LoVo (cell line): ENCODE data around the gene AKNA.

ENCODE experiments used
- DNase-seq: peaks from one replicate; pipeline ENCODE4 v3.0.0-alpha.2; 2016; ENCODE audit warnings: low spot score

Gene AKNA, protein sequence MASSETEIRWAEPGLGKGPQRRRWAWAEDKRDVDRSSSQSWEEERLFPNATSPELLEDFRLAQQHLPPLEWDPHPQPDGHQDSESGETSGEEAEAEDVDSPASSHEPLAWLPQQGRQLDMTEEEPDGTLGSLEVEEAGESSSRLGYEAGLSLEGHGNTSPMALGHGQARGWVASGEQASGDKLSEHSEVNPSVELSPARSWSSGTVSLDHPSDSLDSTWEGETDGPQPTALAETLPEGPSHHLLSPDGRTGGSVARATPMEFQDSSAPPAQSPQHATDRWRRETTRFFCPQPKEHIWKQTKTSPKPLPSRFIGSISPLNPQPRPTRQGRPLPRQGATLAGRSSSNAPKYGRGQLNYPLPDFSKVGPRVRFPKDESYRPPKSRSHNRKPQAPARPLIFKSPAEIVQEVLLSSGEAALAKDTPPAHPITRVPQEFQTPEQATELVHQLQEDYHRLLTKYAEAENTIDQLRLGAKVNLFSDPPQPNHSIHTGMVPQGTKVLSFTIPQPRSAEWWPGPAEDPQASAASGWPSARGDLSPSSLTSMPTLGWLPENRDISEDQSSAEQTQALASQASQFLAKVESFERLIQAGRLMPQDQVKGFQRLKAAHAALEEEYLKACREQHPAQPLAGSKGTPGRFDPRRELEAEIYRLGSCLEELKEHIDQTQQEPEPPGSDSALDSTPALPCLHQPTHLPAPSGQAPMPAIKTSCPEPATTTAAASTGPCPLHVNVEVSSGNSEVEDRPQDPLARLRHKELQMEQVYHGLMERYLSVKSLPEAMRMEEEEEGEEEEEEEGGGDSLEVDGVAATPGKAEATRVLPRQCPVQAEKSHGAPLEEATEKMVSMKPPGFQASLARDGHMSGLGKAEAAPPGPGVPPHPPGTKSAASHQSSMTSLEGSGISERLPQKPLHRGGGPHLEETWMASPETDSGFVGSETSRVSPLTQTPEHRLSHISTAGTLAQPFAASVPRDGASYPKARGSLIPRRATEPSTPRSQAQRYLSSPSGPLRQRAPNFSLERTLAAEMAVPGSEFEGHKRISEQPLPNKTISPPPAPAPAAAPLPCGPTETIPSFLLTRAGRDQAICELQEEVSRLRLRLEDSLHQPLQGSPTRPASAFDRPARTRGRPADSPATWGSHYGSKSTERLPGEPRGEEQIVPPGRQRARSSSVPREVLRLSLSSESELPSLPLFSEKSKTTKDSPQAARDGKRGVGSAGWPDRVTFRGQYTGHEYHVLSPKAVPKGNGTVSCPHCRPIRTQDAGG (N-terminal part only)

GRCh38 chr9:114387680-114388356, at the start of gene AKNA:
AKNA (minus strand) TSS chr9:114387982; CDS start chr9:114381333, 6,649 bp downstream.
- no peak for DNase-seq

GRCh38 chr9:114437401-114437893, 49.7 kb upstream of the AKNA start:
- DNase-seq = no peak

DNA sequence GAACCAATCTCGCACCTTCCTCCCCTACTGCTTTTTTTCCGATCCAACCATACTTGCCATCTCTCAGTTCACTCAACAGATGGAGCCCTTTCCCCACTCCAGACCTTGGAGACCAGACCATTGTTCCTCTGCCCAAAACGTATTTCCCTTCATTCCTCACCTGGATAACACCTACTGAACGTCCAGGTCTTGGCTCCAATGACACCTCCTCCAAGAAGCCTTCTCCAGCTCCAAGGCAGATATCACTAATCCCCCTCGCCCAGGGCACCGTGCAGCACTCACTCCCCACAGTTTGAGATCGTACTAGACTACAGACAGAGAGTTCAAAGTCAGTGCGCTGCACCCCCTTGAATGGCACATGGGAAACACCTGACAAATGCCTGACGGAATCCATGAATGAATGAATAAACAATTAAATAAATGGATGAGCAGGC, 47.1 kb upstream of the AKNA start:
- peak; percentile 10 for DNase-seq

- no peak for DNase-seq
Measured at GRCh38 chr9:114433720-114434255, 46.0 kb upstream of the AKNA start.

DNA sequence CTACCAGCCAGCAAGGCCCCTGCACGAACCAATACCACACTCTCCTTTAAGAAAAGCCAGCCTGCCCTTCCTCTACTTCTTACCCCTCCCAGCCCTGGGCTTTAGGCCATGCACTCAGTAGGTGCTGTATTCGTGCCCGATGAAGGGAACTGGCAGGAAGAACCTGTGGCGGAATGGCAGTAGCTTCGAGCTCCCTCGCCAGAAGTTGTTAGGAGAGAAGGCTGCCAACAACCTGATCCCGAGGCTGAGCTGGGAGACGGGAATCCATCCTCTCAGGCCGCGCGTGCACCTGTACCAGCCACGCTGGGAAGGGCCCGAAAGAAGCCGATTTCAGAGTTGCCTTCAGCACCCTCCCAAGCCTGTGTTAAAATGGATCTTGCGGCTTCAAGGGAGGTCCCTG, 45.3 kb upstream of the AKNA start:
- DNase-seq = no peak

- no peak for DNase-seq
Measured at GRCh38 chr9:114432323-114433067, 44.7 kb upstream of the AKNA start.

GRCh38 chr9:114431770-114432169, 44.0 kb upstream of the AKNA start:
- no peak for DNase-seq

DNA sequence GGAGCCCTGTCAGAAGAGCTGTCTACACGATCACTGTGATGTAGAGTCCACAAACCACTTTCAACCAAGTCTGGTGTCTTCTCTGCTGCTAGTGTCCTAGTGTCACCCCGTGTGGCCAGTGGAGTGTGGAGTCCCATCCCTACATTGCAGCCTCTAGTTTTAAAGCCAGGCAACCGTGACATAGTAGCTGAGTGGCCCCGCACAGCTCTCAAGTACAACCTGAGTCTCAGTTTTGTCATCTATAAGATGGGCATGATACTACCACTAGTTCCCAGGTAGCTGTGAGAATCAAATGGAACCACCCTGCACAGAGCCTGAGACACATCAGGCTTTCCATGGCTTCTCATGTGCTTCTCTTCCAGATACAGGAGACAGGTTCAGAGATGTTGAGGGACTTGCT, 43.2 kb upstream of the AKNA start:
- no peak for DNase-seq

- DNase-seq = no peak
Measured at GRCh38 chr9:114430457-114430856, 42.7 kb upstream of the AKNA start.

- DNase-seq = no peak
Measured at GRCh38 chr9:114429488-114429887, 41.7 kb upstream of the AKNA start.

DNA sequence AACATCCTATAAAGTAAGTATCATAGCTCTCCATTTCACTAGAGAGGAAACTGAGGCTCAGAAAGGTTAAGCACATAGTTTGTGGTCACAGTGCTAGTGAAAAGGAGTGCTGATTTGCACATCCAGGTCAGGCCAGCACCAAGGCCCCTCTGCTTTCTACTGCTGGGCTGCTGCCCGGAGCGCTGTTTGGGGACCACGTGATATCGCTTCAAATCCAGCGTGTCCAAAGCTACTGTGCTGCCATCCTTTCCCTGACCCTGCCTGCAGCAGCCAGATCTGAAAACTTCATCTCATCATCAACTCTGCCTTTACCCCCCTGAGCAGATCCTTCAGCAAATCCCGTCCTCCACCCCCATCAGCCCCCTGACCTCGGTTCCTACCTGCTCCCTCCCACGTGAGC, 40.7 kb upstream of the AKNA start:
- DNase-seq = no peak

GRCh38 chr9:114427644-114428043, 39.9 kb upstream of the AKNA start:
- DNase-seq = no peak

GRCh38 chr9:114426046-114426948, 38.5 kb upstream of the AKNA start:
- no peak for DNase-seq

GRCh38 chr9:114425126-114425525, 37.3 kb upstream of the AKNA start:
- no peak for DNase-seq

DNA sequence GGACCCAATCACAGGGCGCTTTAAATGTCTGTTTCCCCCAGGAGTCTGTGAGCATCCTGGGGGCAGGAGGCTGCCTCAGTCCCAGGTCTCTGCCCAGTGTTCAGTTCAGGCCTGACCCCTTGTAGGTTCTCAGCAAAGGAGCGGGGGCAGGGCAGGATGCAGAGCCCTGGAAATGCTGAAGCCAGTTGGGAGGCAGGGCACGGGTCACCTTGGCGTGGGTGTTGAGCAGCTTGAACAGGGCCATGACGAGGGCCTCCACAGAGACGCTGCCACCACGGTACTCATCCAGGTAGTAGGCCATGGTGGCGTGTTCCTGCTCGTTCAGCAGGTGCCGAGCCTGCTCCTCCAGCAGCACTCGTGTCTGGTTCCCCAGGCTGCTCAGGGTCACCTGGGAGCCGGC, 36.3 kb upstream of the AKNA start:
- no peak for DNase-seq

DNA sequence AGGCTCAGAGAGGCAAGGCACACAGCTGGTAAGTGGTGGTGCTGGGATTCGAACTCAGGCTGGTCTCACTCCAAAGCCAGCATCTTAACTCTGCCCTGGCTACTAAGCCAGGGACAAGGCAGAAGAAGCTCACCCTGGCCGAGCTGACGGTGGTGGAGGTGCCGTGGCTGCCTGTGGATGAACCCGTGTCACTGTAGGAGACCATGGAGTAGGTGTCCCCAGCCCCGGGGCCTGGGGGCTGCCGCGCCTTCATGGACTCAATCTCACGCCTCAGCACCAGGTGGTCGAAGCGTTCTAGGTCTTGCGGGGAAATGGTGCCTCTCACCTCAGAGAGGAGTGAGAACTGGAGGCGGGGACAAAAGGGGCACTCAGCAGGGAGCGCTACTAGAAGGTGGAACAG, 35.4 kb upstream of the AKNA start:
- no peak for DNase-seq

GRCh38 chr9:114421147-114421546, 33.4 kb upstream of the AKNA start:
- DNase-seq = no peak

GRCh38 chr9:114419796-114420195, 32.0 kb upstream of the AKNA start:
- DNase-seq = no peak

- no peak for DNase-seq
Measured at GRCh38 chr9:114418053-114418452, 30.3 kb upstream of the AKNA start.
